SIG-M5 treated with dmso at 0.1 percent for 504 hours (cell line): ENCODE measurements around the gene KANSL2.

Experiments
- DNase-seq: peaks from one replicate; lab custom pipeline; 2025; ENCODE audit not compliant: unreplicated experiment; lab: John Stamatoyannopoulos, UW

Gene KANSL2

GRCh38 chr12:48613321-48613720 is 68.7 kb downstream of the KANSL2 start:
- no peak for DNase-seq
